Measurements from ENCODE around the gene TBCD.

GRCh38 chr17:82891911-82892310 lies 140.0 kb downstream of the TBCD start:
- TF ChIP-seq, protein P1, sequence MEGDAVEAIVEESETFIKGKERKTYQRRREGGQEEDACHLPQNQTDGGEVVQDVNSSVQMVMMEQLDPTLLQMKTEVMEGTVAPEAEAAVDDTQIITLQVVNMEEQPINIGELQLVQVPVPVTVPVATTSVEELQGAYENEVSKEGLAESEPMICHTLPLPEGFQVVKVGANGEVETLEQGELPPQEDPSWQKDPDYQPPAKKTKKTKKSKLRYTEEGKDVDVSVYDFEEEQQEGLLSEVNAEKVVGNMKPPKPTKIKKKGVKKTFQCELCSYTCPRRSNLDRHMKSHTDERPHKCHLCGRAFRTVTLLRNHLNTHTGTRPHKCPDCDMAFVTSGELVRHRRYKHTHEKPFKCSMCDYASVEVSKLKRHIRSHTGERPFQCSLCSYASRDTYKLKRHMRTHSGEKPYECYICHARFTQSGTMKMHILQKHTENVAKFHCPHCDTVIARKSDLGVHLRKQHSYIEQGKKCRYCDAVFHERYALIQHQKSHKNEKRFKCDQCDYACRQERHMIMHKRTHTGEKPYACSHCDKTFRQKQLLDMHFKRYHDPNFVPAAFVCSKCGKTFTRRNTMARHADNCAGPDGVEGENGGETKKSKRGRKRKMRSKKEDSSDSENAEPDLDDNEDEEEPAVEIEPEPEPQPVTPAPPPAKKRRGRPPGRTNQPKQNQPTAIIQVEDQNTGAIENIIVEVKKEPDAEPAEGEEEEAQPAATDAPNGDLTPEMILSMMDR (IDR thresholded peaks at IDR 0.05; ENCODE audit: insufficient read depth, low read depth, low read length), result no peak
- TF ChIP-seq EZH2 (IDR thresholded peaks at IDR 0.05; ENCODE audit: insufficient read depth, low read length), result no peak
